Measurements from ENCODE around the gene LRRC25.

DNA sequence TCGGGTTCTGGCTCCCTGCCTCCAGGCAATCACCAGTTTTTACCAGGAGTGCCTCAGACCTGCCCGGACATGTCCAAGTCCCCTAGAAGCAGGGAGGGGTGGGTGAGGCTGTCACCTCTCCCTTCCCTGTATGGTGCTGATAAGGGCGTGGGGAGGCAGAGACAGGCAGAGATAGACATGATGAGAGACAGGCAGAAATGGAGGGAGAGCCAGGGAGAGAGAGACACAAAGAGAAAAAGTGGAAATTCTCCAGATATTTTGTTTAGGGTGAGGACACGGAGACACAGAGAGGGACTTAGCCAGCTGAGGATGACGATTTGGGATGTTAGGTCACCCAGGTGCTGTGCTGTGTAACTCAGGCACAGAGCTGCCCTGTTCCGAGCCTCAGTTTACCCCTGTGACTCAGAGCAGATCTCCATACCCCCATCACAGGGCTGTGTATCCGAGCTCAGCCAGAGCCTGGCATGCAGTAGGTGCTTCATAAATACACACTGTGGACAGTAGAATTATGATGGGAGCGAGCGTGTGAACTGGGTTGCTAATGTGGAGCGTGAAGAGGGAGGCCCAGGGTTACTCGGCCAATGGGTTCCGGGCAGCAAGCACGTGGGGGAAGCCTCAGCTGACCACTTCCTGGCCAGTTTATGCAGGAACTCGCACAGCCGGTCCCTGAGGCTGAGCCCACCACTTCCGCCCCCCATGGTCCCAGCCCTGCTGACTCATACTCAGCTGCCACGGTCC, 23.4 kb downstream of the LRRC25 start:
- no peak for TF ChIP-seq POLR2A (IDR thresholded peaks at IDR 0.05)
- peak; percentile 67 to 77 (median 68) for TF ChIP-seq POLR2AphosphoS5 (IDR thresholded peaks at IDR 0.05)
- TF ChIP-seq, protein P1, sequence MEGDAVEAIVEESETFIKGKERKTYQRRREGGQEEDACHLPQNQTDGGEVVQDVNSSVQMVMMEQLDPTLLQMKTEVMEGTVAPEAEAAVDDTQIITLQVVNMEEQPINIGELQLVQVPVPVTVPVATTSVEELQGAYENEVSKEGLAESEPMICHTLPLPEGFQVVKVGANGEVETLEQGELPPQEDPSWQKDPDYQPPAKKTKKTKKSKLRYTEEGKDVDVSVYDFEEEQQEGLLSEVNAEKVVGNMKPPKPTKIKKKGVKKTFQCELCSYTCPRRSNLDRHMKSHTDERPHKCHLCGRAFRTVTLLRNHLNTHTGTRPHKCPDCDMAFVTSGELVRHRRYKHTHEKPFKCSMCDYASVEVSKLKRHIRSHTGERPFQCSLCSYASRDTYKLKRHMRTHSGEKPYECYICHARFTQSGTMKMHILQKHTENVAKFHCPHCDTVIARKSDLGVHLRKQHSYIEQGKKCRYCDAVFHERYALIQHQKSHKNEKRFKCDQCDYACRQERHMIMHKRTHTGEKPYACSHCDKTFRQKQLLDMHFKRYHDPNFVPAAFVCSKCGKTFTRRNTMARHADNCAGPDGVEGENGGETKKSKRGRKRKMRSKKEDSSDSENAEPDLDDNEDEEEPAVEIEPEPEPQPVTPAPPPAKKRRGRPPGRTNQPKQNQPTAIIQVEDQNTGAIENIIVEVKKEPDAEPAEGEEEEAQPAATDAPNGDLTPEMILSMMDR (IDR thresholded peaks at IDR 0.05): no peak
